GM21423 (cell line): Measurements from ENCODE around the gene POFUT2.

Experiments
- ATAC-seq: cut with Tn5 transposase; IDR thresholded peaks from one replicate; pipeline ENCODE4 v1.9.1; 2021; ENCODE audit warnings: mild to moderate bottlenecking, moderate library complexity; ENCODE audit not compliant: unreplicated experiment

Gene POFUT2

GRCh38 chr21:45264912-45265515 is 22.7 kb downstream of the POFUT2 start:
- ATAC-seq, result no peak

DNA sequence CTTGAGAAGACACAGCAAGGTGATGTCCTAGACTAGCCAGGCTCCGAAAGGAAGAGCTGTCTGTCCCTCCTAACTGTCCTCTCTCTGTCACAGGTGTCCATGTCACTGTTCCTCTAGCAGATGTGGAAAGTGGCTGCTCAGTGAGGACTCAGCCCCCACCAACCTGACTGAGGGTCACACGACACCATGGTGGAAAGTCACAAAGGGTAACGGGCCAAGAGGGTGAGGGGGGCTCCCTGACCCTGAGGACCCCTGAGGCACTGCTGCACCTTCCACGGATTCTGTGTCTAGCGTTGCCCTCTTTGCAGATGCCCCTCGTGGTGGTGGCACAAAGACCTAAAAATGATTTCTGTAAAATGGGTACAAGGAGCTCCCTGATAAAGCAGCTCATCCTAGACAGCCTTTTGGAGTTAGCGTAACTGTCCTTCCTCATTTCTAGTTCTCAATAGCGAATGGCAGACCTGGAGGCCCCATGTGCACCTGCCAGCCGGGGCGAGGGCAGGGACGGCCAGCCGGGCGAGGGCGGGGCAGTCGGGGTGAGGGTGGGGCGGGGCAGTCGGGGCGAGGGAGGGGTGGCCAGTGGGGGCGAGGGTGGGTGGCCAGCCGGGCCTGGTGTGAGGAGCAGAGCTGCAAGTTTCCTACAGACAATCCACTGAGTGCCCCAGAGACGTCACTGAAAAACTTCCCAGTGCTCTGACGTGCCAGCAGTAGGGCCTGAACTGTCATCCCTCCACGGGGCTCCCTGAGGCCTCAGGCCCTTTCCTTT is 23.4 kb downstream of the POFUT2 start:
- no peak for ATAC-seq

DNA sequence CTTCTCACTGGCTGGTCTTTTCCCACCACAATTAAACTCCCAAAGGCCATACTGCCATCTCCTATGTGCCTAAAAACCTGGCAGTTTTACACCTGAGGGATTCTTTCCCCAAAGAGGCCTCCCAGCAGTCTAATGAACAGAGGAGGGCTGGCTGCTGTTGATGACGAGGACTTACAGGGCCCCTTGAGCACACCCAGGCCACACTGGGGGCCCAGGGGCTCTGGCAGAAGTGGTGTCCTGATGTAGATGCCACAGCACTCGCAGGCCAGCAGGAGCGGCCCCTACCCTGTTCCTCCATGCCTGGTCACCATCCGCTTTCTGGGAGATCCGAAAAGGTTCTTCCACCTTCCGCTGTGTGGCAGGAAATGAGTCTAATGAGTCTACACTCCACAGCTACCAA is 24.2 kb downstream of the POFUT2 start:
- no peak for ATAC-seq

GRCh38 chr21:45262616-45263015 is 25.1 kb downstream of the POFUT2 start:
- no peak for ATAC-seq

- no peak for ATAC-seq
Measured at GRCh38 chr21:45262041-45262581, 25.6 kb downstream of the POFUT2 start.

DNA sequence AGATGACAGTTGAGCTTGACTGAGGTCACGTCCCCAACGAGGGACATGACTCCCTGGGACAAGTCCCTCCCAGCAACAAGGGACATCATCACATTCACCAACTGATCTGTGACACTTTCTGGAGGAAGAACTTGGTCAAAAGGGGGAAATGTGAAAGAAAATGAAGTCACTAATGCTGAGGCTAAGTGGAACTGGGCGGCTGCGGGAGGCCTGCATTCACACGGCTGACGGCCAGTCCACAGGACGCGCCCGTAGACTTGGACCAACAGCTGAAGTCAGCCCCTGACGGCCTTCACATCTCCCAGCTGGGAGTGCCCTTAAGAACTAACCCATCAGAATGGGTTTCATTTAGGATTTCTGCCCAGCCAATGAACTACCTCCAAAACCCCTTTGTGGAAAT is 26.6 kb downstream of the POFUT2 start:
- no peak for ATAC-seq

DNA sequence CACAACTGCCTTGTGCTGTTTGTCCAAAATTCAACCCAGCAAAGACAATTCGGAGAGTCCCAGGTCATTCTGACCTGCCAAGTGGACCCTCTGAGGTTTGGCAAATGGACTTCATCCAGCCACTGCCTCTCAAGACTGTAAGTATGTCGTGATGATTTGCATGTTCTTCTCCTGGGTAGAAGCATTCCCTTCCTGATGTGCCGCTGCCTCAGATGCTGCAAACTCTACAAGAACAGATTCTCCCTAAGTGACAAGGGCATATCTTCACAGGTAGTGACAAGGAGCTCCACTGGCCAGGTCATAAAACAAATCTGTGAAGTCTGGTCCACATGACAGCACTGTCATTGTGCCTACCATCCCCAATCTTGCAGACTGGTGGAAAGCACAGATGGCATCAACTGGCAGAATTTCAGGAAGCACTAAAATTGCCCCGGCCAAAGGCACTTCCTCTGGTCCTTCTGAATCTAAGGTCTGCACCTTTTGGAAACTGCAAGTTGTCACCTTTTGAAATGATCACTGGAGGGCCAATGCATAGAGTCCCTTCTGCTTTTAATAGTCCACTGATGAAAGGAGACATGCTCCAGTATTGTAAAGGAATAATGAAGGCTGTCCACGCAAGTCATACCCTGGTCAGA is 27.4 kb downstream of the POFUT2 start:
- ATAC-seq, result no peak

DNA sequence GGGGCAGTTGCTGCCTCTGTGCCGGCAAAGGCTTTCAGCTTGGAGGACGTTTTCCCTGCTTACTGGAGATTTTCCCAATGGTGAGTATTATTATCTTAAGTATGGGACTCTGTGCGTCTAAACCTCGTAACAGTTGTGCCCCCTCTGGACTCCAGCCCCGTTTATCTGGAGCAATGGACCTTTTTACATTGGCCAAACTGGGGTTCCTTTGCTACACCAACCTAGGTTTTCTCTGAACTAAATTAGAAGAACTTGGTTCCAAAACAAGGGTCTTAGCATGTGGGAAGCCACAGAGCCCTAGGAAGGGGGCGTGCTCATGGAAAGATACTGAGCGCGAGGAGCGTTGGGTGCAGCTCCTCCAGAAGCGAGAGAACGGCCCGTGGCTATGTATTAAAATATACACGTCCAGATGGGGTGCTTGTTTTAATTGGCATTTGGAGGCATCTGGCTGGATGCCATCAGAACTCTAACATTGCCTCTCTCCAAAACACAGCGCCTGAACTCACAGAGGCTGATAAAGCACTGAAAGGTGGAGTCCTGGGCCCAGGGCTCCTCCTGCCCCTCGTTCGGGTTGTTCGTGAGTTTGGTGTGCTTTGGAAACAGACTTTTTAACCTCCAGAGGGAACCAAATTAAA is 28.4 kb downstream of the POFUT2 start:
- no peak for ATAC-seq

GRCh38 chr21:45258466-45258865 is 29.2 kb downstream of the POFUT2 start:
- no peak for ATAC-seq

DNA sequence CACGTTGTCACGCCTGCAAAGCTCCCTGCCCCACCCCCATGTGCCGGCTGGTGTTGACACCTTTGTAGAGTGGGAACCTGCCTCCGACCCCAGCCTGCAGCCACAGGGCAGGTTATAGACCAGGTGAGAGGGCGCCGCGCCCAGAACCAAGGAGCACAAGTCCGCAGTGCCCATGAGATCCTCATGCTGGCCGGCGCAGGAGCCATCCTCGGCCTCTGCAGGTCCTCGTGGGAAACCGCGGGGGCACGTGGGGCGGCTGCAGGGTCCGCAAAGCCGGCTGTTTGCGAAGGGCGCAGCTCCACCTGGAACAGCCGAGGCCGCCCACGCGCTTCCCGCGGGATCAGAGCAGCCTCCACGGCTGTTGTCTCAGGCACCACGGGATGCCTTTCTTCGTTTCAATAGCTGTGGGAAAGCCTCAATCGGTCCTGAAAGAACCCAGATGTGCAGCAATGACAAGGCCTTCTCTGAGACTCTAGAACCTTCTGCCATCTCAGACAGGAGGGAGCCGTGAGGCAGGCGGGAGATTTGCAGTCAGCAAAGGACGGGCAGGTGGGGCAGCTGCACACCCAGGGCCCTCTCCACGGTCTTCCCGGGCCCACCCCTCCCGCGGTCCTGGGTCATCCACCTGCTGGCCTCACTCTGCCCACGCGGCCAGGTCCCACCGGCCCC is 29.9 kb downstream of the POFUT2 start:
- no peak for ATAC-seq

- no peak for ATAC-seq
Measured at GRCh38 chr21:45256912-45257672, 30.6 kb downstream of the POFUT2 start.

DNA sequence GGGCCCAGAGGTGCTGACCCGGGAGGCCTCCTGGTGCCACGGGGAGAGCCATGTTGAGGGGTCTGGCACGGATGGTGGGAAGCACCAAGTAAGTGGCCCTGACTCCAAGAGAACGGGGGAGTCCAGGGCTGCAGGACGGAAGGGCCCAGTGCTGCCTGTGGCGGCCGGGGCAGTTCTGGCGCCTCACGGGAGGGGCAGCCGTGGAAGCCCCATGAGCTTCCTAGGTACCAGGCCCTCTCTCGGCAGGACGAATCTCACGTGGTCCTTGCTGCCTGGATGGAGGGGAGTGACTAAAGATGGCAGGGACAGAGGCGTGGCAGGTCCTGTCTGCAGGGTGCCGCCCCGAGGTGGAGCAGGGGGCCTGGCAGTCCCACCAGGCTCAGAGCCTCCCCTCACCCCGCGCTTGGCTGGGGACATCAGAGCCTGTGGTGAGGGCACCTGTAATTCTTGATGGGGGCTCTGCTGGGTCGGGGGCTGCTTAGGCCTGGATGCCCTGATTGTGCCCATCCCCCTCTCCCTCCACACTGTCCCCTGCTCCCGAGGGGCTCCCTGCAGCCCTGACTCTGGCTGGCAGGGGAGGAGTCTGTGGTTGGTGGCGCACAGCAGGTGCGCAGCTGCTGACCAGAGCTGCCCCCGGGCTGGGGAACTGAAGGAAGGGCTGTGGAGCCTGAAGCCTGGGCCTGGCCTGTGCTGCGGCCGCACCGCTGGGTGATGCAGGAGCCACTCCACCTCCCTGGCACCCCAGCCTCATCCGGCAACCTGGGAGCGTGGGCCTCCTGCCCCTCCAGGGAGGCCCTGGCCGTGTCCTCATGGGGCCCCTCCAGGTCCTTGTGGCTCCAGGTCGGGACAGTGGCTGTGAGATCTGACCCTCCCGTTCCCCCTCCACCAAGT is 31.4 kb downstream of the POFUT2 start:
- ATAC-seq, result no peak

DNA sequence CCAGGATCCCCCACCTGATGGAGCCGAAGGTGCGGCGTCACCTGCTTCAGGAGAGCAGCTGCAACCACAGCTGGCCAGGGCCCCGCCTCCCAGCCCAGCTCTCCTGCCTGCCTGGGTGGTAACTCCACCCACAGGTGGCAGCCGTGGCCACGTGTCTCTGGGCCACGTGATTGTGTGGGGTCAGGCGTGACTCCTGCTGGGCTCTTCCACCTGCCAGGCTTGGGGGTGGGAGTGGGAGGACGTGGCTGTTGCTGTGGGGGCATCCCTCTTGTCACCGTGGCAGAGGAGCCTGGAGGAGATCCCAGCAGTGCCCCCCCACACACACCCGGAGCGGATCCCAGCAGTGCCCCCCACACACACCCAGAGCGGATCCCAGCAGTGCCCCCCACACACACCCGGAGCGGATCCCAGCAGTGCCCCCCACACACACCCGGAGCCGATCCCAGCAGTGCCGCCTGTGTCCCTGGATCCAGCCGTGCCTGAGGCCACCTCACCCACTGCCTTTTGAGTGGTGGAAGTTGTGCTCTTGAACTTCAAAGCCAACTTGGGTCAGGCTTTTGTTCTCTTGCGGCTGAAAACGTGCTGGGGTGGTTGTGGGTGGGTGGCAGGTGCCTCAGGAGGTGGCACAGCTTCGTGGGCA is 32.2 kb downstream of the POFUT2 start:
- ATAC-seq, result no peak

DNA sequence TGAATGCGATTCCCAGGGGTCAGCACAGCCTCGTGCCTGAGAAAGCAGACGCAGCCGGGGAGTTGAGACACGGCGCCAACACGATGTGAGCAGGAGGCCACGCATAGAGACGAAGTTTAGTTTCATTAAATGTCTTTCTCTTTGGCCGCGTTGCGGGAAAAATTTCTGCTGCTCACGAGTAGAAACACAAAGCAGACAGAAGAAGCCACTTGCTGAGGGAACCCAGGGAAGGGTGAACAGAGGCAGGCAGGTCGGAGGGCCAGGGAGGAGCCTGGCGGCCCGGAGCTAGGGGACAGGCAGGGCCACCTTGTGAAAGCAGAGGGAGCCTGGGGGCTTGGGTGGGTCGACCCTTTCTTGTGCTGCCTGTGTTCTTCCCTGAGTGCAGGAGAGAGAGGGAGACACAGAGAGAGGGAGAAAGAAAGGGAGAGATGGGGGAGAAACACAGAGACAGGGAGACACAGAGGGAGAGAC is 33.2 kb downstream of the POFUT2 start:
- ATAC-seq, result no peak

- no peak for ATAC-seq
Measured at GRCh38 chr21:45253633-45254459, 33.8 kb downstream of the POFUT2 start.

GRCh38 chr21:45253180-45253579 is 34.5 kb downstream of the POFUT2 start:
- ATAC-seq, result no peak

- no peak for ATAC-seq
Measured at GRCh38 chr21:45252448-45252925, 35.2 kb downstream of the POFUT2 start.
